ENCODE data around the gene PHF21A.
A peak's percentile ranks its signal among the peaks of the same experiment; 100 is the strongest.

PHF21A gene

GRCh38 chr11:45897556-45897955, 223.7 kb downstream of the PHF21A start:
- no peak for DNase-seq

GRCh38 chr11:45896422-45896984, 224.8 kb downstream of the PHF21A start:
- no peak for DNase-seq

GRCh38 chr11:45895553-45896259, 225.5 kb downstream of the PHF21A start:
- DNase-seq: no peak

- no peak for DNase-seq
Observed at GRCh38 chr11:45894555-45895247, 226.6 kb downstream of the PHF21A start.

- DNase-seq: no peak
Observed at GRCh38 chr11:45892856-45893255, 228.4 kb downstream of the PHF21A start.

- DNase-seq: no peak
Observed at GRCh38 chr11:45890886-45891550, 230.2 kb downstream of the PHF21A start.

GRCh38 chr11:45889966-45890365, 231.3 kb downstream of the PHF21A start:
- DNase-seq: no peak

- DNase-seq: no peak
Observed at GRCh38 chr11:45889555-45889954, 231.7 kb downstream of the PHF21A start.

GRCh38 chr11:45887587-45887986, 233.7 kb downstream of the PHF21A start:
- no peak for DNase-seq

- no peak for DNase-seq
Observed at GRCh38 chr11:45886816-45887520, 234.3 kb downstream of the PHF21A start.

GRCh38 chr11:45885921-45886721, 235.1 kb downstream of the PHF21A start:
- DNase-seq: no peak

GRCh38 chr11:45885274-45885920, 235.9 kb downstream of the PHF21A start, which contains the start of gene MAPK8IP1:
MAPK8IP1 (plus strand) TSS chr11:45885651; CDS start chr11:45885821, 170 bp downstream.
- DNase-seq: peak; percentile 37

GRCh38 chr11:45884596-45885185, 236.6 kb downstream of the PHF21A start:
- DNase-seq: no peak
